Mucosa of descending colon (tissue), 3 donors: Measurements from ENCODE around the gene PUS3. TPM values are rescaled to one million over a fixed set of nuclear protein-coding genes. Genes with fewer than 3 reads are reported as not detected.

ENCODE experiments used
- ATAC-seq: fragments of 200-7000 bp; cut with Tn5 transposase; one replicate; pipeline ENCODE4 v1.9.1; 2020; ENCODE audit warnings: mild to moderate bottlenecking, moderate library complexity
- DNase-seq, 3 donors: peaks; one replicate each; pipeline ENCODE4 v3.0.0-alpha.2; 2020
- H3K36me3 ChIP-seq: fragments of 200-600 bp; one replicate; pipeline ENCODE4 v1.8.0; 2021; ENCODE audit warnings: low read depth, mild to moderate bottlenecking
- H3K4me1 ChIP-seq: fragments of 200-600 bp; one replicate; pipeline ENCODE4 v1.8.0; 2021; ENCODE audit warnings: low read depth, mild to moderate bottlenecking
- H3K4me3 ChIP-seq: fragments of 200-600 bp; one replicate; pipeline ENCODE4 v1.8.0; 2021; ENCODE audit warnings: mild to moderate bottlenecking
- H3K9me3 ChIP-seq: fragments of 200-600 bp; one replicate; pipeline ENCODE4 v1.8.0; 2021; ENCODE audit warnings: mild to moderate bottlenecking
- intact Hi-C, 2 donors: fragments of 100-400 bp; cut with DNase I in 1 of 2; cut with micrococcal nuclease in 1 of 2; formaldehyde crosslinking; loops; one replicate each; pipeline versions ENCODE4 v1.11.0 to v1.11.1; 2022; cut with DNase I, micrococcal nuclease
- total RNA-seq, 3 donors: library from RNA; stranded (reverse); fragmentation: NEBNext Ultra II Directional in 2 of 3; extraction: Animal tissue kit (Norgen Biotek cat#: 25700) in 2 of 3; gene quantifications; one replicate each; pipeline versions ENCODE4 v1.2.1 to v1.2.4, GENCODE V29; 2021 to 2023
- TF ChIP-seq, protein P1 (sequence below): fragments of 200-600 bp; IDR thresholded peaks from one replicate; pipeline ENCODE4 v1.8.0; 2022; ENCODE audit warnings: antibody characterized with exemption, mild to moderate bottlenecking
- donor health status: DM: no; HTN: no; CAD: no; lungs with moderate emphysema.
- donor health status: DM: no; HTN: no; CAD: no.
- donor health status: DM: no; HTN: yes; CAD: no.

Gene PUS3
- total RNA-seq, 3 donors from 2014 or later: 5.4 to 13.0 (median 7.6) TPM

DNA sequence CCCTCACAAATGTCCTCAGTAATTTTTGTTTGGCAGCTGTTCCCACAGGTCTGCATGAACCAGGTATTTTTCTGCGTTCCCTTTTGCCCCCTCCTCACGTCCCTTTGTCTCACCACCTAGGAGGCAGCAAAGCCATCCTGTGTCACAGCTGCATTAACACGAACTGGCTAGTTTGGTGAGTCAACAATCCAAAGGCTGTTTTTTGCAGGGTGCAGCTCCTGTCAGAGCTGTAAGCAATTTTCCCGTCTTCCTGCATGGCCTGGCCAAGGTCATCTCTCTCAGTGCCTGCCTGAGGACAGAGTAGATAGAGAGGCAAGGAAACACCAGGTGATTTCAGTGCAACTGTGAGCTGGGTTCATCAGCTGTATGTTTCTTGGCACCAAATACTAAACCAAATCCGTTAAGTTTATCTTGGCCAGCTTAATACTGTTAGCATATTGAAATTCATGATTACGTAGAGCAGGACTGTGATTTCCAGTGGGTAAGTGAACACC is 22.3 kb upstream of the PUS3 start:
- H3K9me3 ChIP-seq: no peaks in the 10 kb centered on the region
- intact Hi-C loops: no loop called here
- peak; percentile 89 for ATAC-seq
- peak in 2 of 3 donors; percentile 45 to 51 for DNase-seq
- peaks cover 7% of the 10 kb centered on the region for H3K4me1 ChIP-seq
- TF ChIP-seq, protein P1, sequence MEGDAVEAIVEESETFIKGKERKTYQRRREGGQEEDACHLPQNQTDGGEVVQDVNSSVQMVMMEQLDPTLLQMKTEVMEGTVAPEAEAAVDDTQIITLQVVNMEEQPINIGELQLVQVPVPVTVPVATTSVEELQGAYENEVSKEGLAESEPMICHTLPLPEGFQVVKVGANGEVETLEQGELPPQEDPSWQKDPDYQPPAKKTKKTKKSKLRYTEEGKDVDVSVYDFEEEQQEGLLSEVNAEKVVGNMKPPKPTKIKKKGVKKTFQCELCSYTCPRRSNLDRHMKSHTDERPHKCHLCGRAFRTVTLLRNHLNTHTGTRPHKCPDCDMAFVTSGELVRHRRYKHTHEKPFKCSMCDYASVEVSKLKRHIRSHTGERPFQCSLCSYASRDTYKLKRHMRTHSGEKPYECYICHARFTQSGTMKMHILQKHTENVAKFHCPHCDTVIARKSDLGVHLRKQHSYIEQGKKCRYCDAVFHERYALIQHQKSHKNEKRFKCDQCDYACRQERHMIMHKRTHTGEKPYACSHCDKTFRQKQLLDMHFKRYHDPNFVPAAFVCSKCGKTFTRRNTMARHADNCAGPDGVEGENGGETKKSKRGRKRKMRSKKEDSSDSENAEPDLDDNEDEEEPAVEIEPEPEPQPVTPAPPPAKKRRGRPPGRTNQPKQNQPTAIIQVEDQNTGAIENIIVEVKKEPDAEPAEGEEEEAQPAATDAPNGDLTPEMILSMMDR: no peak
- H3K36me3 ChIP-seq: no peaks in the 10 kb centered on the region
- no peak overlapping the region for H3K4me3 ChIP-seq

- DNase-seq: no peak
- Histone ChIP-seq H3K4me3 (no peak overlapping the region), H3K4me1 (peaks cover 7% of the 10 kb centered on the region), H3K36me3 (no peaks in the 10 kb centered on the region), H3K9me3 (no peaks in the 10 kb centered on the region)
- peak; percentile 64 for ATAC-seq
- TF ChIP-seq, protein P1: no peak
- intact Hi-C loops: loop anchor here (5.0 kb wide), 1 partner anchor 268 kb away; no protein-coding TSS in a partner anchor
Observed at GRCh38 chr11:125924384-125925007, 21.5 kb upstream of the PUS3 start.

DNA sequence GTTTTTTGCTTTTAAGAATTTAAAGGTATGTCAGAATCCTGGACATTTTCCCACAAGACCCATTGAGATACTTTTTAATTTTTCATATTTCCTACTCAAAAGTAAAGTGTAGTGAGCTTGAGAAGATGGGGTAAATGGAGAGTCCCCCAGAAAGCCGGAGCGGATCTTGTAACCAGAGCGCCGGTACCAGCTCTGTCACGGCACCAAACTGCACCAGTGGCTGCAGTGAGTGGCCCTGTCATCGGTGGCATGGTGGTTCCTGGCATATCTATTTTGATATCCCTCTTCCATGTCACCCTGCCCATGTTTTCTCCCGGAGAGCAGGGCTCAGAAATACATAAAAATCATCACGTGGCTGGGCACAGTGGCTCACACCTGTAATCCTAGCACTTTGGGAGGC is 20.6 kb upstream of the PUS3 start:
- Histone ChIP-seq H3K36me3 (no peaks in the 10 kb centered on the region), H3K9me3 (no peaks in the 10 kb centered on the region), H3K4me1 (peaks cover 7% of the 10 kb centered on the region), H3K4me3 (no peak overlapping the region)
- intact Hi-C loops: loop anchor here (5.0 kb wide), 1 partner anchor 269 kb away; no protein-coding TSS in a partner anchor
- TF ChIP-seq, protein P1: no peak
- DNase-seq (no peak), ATAC-seq (no peak)

GRCh38 chr11:125923012-125923579 is 20.1 kb upstream of the PUS3 start:
- Histone ChIP-seq H3K4me3 (no peak overlapping the region), H3K36me3 (no peaks in the 10 kb centered on the region), H3K4me1 (peaks cover 7% of the 10 kb centered on the region), H3K9me3 (no peaks in the 10 kb centered on the region)
- intact Hi-C loops: loop anchor here (5.0 kb wide), 1 partner anchor 269 kb away; no protein-coding TSS in a partner anchor
- TF ChIP-seq, protein P1: peak; percentile 41
- peak in 2 of 3 donors; percentile 57 to 85 for DNase-seq
- peak; percentile 59 for ATAC-seq

- DNase-seq (no peak), ATAC-seq (no peak)
- no peaks in the 10 kb centered on the region for H3K36me3 ChIP-seq
- intact Hi-C loops: loop anchor here (5.0 kb wide), 1 partner anchor 270 kb away; no protein-coding TSS in a partner anchor
- no peaks in the 10 kb centered on the region for H3K9me3 ChIP-seq
- H3K4me1 ChIP-seq: peaks cover 12% of the 10 kb centered on the region
- no peak overlapping the region for H3K4me3 ChIP-seq
- TF ChIP-seq, protein P1: no peak
Observed at GRCh38 chr11:125922156-125922555, 19.1 kb upstream of the PUS3 start.
